ENCODE data around the gene UCN2.
"Not testable (repeated sequence)": the region's sequence is repeated elsewhere in the genome, so short reads cannot be mapped to it uniquely, and the experiment has no call there.

The UCN2 gene

GRCh38 chr3:48561045-48561736 is 2.4 kb downstream of the UCN2 start:
- no peak for DNase-seq (ENCODE audit: low read depth)

GRCh38 chr3:48560648-48561018 is 2.9 kb downstream of the UCN2 start:
- DNase-seq (ENCODE audit: low read depth): no peak

GRCh38 chr3:48558493-48559134 is 5.0 kb downstream of the UCN2 start:
- DNase-seq (ENCODE audit: low read depth): no peak

GRCh38 chr3:48556796-48557626 is 6.6 kb downstream of the UCN2 start, which contains the start of gene PFKFB4:
Gene PFKFB4 (minus strand): TSS chr3:48556803. CDS start chr3:48556777, 26 bp downstream.
- DNase-seq (ENCODE audit: low read depth): peak; percentile 99

- DNase-seq (ENCODE audit: low read depth): no peak
These were observed 7.4 kb downstream of the UCN2 start for GRCh38 chr3:48555949-48556795.

- no peak for DNase-seq (ENCODE audit: low read depth)
These were observed 8.2 kb downstream of the UCN2 start for GRCh38 chr3:48555231-48555948.

- DNase-seq (ENCODE audit: low read depth): no peak
These were observed 9.4 kb downstream of the UCN2 start for GRCh38 chr3:48553886-48554845.

GRCh38 chr3:48553361-48553760 is 10.2 kb downstream of the UCN2 start:
- DNase-seq (ENCODE audit: low read depth): no peak

- no peak for DNase-seq (ENCODE audit: low read depth)
These were observed 11.2 kb downstream of the UCN2 start for GRCh38 chr3:48552111-48552951.

- DNase-seq (ENCODE audit: low read depth): not testable (repeated sequence)
These were observed 11.9 kb downstream of the UCN2 start for GRCh38 chr3:48551651-48552050.

GRCh38 chr3:48548729-48549705 is 14.6 kb downstream of the UCN2 start:
- DNase-seq (ENCODE audit: low read depth): peak; percentile 74

- DNase-seq (ENCODE audit: low read depth): no peak
These were observed 15.5 kb downstream of the UCN2 start for GRCh38 chr3:48548126-48548525.

GRCh38 chr3:48546203-48546829 is 17.3 kb downstream of the UCN2 start:
- no peak for DNase-seq (ENCODE audit: low read depth)

- DNase-seq (ENCODE audit: low read depth): no peak
These were observed 19.4 kb downstream of the UCN2 start for GRCh38 chr3:48544141-48544540.

- no peak for DNase-seq (ENCODE audit: low read depth)
These were observed 20.2 kb downstream of the UCN2 start for GRCh38 chr3:48543271-48543866.

- no peak for DNase-seq (ENCODE audit: low read depth)
These were observed 25.1 kb downstream of the UCN2 start for GRCh38 chr3:48538451-48538850.

- no peak for DNase-seq (ENCODE audit: low read depth)
These were observed 26.8 kb downstream of the UCN2 start for GRCh38 chr3:48536785-48537184.
